ENCODE results near the gene CELA2B. TPM values are rescaled to one million over a fixed set of nuclear protein-coding genes. Genes with fewer than 3 reads are reported as not detected.

CELA2B gene
- total and polyA plus RNA-seq, 2 of the 8 experiments (the other 6 are each of a cell fraction or from before 2014, with no cell fraction given) = not detected

DNA sequence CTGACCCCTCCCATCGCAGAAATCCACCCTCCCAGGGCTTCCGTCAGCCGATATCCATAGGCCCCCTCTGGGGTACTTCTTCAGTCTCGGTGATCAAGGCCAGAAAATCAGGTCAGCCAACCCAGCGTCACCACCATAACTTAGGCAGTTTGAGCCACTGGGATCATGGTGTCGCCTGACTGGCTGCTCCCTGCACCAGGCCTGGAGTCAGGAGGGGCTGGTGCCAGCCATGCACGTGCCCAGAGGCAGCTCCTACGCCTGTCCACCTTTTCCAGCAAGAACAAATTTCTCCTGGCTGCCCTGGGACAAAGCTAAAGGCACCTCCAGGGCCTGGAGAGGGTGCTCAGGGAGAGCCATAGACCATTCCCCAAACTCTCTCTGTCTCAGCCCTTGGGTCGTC is 42.4 kb upstream of the CELA2B start:
- no peaks in the 10 kb centered on the region for H3K79me1 ChIP-seq (ENCODE audit: low read depth, low read length)
- no peak overlapping the region for H3K14ac ChIP-seq (ENCODE audit: insufficient read length)
- H3K79me2 ChIP-seq (ENCODE audit: control insufficient read depth in 1 of 2, insufficient read depth in 2 of 2, low read length in 2 of 2) = no peaks in the 10 kb centered on the region
- H2AK5ac ChIP-seq (ENCODE audit: low read depth, low read length) = no peak overlapping the region
- CTCF ChIA-PET (ENCODE audit: partially characterized antibody) = interaction anchor here (1.2 to 16.9 kb wide), 4 partner anchors 8 to 110 kb away, joined by 4 to 170 read pairs (median 12); no protein-coding TSS in a partner anchor
- no peak overlapping the region for H4K8ac ChIP-seq (ENCODE audit: extremely low read depth, insufficient read depth, low read length)
- H4K20me1 ChIP-seq (replicated peaks in 1 of 2; ENCODE audit: control insufficient read depth in 1 of 2, insufficient read depth in 2 of 2, low read length in 2 of 2) = peaks cover 0 to 2% of the 10 kb centered on the region in 2 experiments
- no peak overlapping the region for H4K91ac ChIP-seq (replicated peaks; ENCODE audit: insufficient read length, low read length)
- TF ChIP-seq NANOG (IDR thresholded peaks at IDR 0.05; ENCODE audit: insufficient read depth, low read depth, low read length, poor library complexity, severe bottlenecking) (no peak), POU5F1 (IDR thresholded peaks at IDR 0.05; ENCODE audit: low read depth, low read length) (no peak), POLR2AphosphoS5 (IDR thresholded peaks at IDR 0.05; ENCODE audit: low read depth, low read length) (no peak), TBP (IDR thresholded peaks at IDR 0.05; ENCODE audit: low read depth, low read length) (peak; percentile 78), RBBP5 (IDR thresholded peaks at IDR 0.05; ENCODE audit: borderline replicate concordance, low read depth, low read length) (no peak), SRF (IDR thresholded peaks at IDR 0.05; ENCODE audit: low read depth, low read length) (no peak), RFX5 (IDR thresholded peaks at IDR 0.05; ENCODE audit: borderline replicate concordance, low read depth, low read length) (no peak), TAF1 (IDR thresholded peaks at IDR 0.05; ENCODE audit: low read depth, low read length) (no peak)
- no peak overlapping the region for H3K4me2 ChIP-seq (ENCODE audit: insufficient read depth in 1 of 2, low read depth in 2 of 2, low read length in 2 of 2)
- H3K27me3 ChIP-seq (replicated peaks in 1 of 4; ENCODE audit: control insufficient read depth in 3 of 4, extremely low read depth in 1 of 4, insufficient read depth in 3 of 4, low read length in 3 of 4) = no peaks in the 10 kb centered on the region; a peak in 1 of 7 replicates
- H3K56ac ChIP-seq (replicated peaks; ENCODE audit: insufficient read length, low read depth, low read length) = no peak overlapping the region
- H3K4ac ChIP-seq (replicated peaks; ENCODE audit: insufficient read length, low read depth, low read length) = no peak overlapping the region
- H3K36me3 ChIP-seq (ENCODE audit: control insufficient read depth in 2 of 4, insufficient read depth in 4 of 4, low read length in 3 of 4) = no peaks in the 10 kb centered on the region; a peak in 1 of 8 replicates
- H3K23ac ChIP-seq (ENCODE audit: insufficient read length) = no peak overlapping the region
- no peak overlapping the region for H3K9ac ChIP-seq (replicated peaks in 1 of 4; ENCODE audit: extremely low read depth in 1 of 4, low read depth in 3 of 4, low read length in 3 of 4)
- H3K27ac ChIP-seq (ENCODE audit: low read depth, low read length) = no peak overlapping the region
- peaks cover 2% of the 10 kb centered on the region; the same call in 1 of the 2 replicates for H3K23me2 ChIP-seq (ENCODE audit: low read depth, low read length)
- H3K18ac ChIP-seq (ENCODE audit: extremely low read depth, low read length) = no peak overlapping the region
- no peak overlapping the region for H2BK12ac ChIP-seq (ENCODE audit: low read depth, low read length)
- H2BK20ac ChIP-seq (ENCODE audit: low read length) = no peak overlapping the region
- no peak overlapping the region for H2AFZ ChIP-seq (ENCODE audit: low read length)
- H4K5ac ChIP-seq (ENCODE audit: insufficient read length, low read depth, low read length) = no peak overlapping the region
- H2BK15ac ChIP-seq (ENCODE audit: low read length) = no peak overlapping the region
- H3K4me1 ChIP-seq (replicated peaks in 1 of 4; ENCODE audit: control insufficient read depth in 3 of 4, insufficient read depth in 4 of 4, low read length in 3 of 4) = no peaks in the 10 kb centered on the region; a peak in 3 of 7 replicates
- 81% methylated on average over 9 of the region's 9 CpGs; no CpG with 5 or more reads in 1 of the 2 experiments for WGBS, 2 experiments (ENCODE audit: extremely low coverage in 1 of 2, insufficient coverage in 1 of 2, insufficient read length in 1 of 2, insufficient replicate concordance in 2 of 2, low coverage in 1 of 2, low lambda C conversion rate in 2 of 2, missing lambda C conversion rate in 1 of 2)
- H3K4me3 ChIP-seq (ENCODE audit: extremely low read depth in 1 of 4, insufficient read depth in 2 of 4, low read depth in 3 of 4, low read length in 4 of 4) = no peak overlapping the region
- H2BK120ac ChIP-seq (replicated peaks; ENCODE audit: low read depth, low read length) = no peak overlapping the region
- POLR2A ChIA-PET (ENCODE audit: partially characterized antibody) = no interaction called here
- H3K9me3 ChIP-seq (ENCODE audit: insufficient read depth in 2 of 2, low read depth in 1 of 2, low read length in 1 of 2) = no peaks in the 10 kb centered on the region
- FAIRE-seq (no peak), DNase-seq (ENCODE audit: low read depth in 1 of 2, low spot score in 2 of 2) (no peak)
- H2BK5ac ChIP-seq (ENCODE audit: low read depth, low read length) = no peak overlapping the region

Measured in H1 (cell line).